Activated CD8-positive, alpha-beta memory T cell treated with anti-CD3 and anti-CD28 coated beads, Interleukin-2, amount 50 U/mL, for 48 hours (primary cell): Measurements from ENCODE around the gene IL2.

ENCODE experiments used
- DNase-seq: peaks from one replicate; pipeline ENCODE4 v3.0.0-alpha.2; 2020

Gene IL2

GRCh38 chr4:122456231-122457116 lies at the start of gene IL2:
Gene IL2 (minus strand): TSS chr4:122456725. CDS start chr4:122456440, 285 bp downstream.
- DNase-seq, result no peak

- DNase-seq, result no peak
Observed at GRCh38 chr4:122503214-122503613, 46.7 kb upstream of the IL2 start.

GRCh38 chr4:122500852-122501501 lies 44.5 kb upstream of the IL2 start:
- no peak for DNase-seq

GRCh38 chr4:122489061-122489460 lies 32.5 kb upstream of the IL2 start:
- DNase-seq, result no peak

GRCh38 chr4:122483481-122483880 lies 27.0 kb upstream of the IL2 start:
- DNase-seq, result no peak

GRCh38 chr4:122481766-122482405 lies 25.4 kb upstream of the IL2 start:
- DNase-seq, result no peak

GRCh38 chr4:122480655-122481487 lies 24.3 kb upstream of the IL2 start:
- no peak for DNase-seq

- DNase-seq, result no peak
Observed at GRCh38 chr4:122479935-122480416, 23.5 kb upstream of the IL2 start.

GRCh38 chr4:122476745-122477144 lies 20.2 kb upstream of the IL2 start:
- DNase-seq, result no peak

GRCh38 chr4:122476126-122476525 lies 19.6 kb upstream of the IL2 start:
- DNase-seq, result no peak

- DNase-seq, result no peak
Observed at GRCh38 chr4:122475233-122475632, 18.7 kb upstream of the IL2 start.

- DNase-seq, result no peak
Observed at GRCh38 chr4:122469457-122469856, 12.9 kb upstream of the IL2 start.

- DNase-seq, result no peak
Observed at GRCh38 chr4:122458625-122459024, 2.1 kb upstream of the IL2 start.

GRCh38 chr4:122453384-122453995 lies 3.0 kb downstream of the IL2 start:
- DNase-seq, result no peak

- DNase-seq, result no peak
Observed at GRCh38 chr4:122450847-122451246, 5.7 kb downstream of the IL2 start.

GRCh38 chr4:122434285-122434684 lies 22.2 kb downstream of the IL2 start:
- DNase-seq, result no peak

GRCh38 chr4:122431351-122431750 lies 25.2 kb downstream of the IL2 start:
- DNase-seq, result no peak

GRCh38 chr4:122423246-122423645 lies 33.3 kb downstream of the IL2 start:
- DNase-seq, result no peak

- DNase-seq, result no peak
Observed at GRCh38 chr4:122412547-122412946, 44.0 kb downstream of the IL2 start.

GRCh38 chr4:122403861-122404260 lies 52.7 kb downstream of the IL2 start:
- DNase-seq, result no peak
